Pancreas (tissue), 10 donors: ENCODE measurements around the gene NTHL1. TPM values are rescaled to one million over a fixed set of nuclear protein-coding genes. Genes with fewer than 3 reads are reported as not detected.

ENCODE experiments used
- ATAC-seq, 4 donors: fragments of 200-7000 bp; cut with Tn5 transposase; one replicate each; pipeline versions ENCODE4 v1.8.0 to v1.9.1; 2020; ENCODE audit warnings: mild to moderate bottlenecking in 4 of 4, moderate library complexity in 4 of 4
- DNase-seq, 6 donors: peaks; one replicate each; pipeline ENCODE4 v3.0.0-alpha.2; 2020
- FAIRE-seq: peaks from 2 replicates; lab custom pipeline; 2012; peaks lifted over from hg19 to GRCh38; lab: Jason Lieb, UNC
- H3K27ac ChIP-seq, 4 donors: fragments of 200-600 bp; sonication (generic); 1 replicate in 3 of 4; 2 replicates in 1 of 4; pipeline versions ENCODE4 v1.5.0 to v1.8.0; 2020
- H3K27me3 ChIP-seq, 4 donors: fragments of 200-600 bp; one replicate each; pipeline ENCODE4 v1.8.0; 2021
- H3K36me3 ChIP-seq, 3 donors: fragments of 200-600 bp; sonication (generic) in 1 of 3; one replicate each; pipeline versions ENCODE4 v1.5.0 to v1.8.0; 2020 to 2021
- H3K4me1 ChIP-seq, 3 donors: fragments of 200-600 bp; one replicate each; pipeline ENCODE4 v1.8.0; 2021
- H3K4me3 ChIP-seq, 4 donors: fragments of 200-600 bp; sonication (generic) in 2 of 4; one replicate each; pipeline versions ENCODE4 v1.5.0 to v1.8.0; 2020 to 2021
- H3K9me3 ChIP-seq, 4 donors: fragments of 200-600 bp; one replicate each; pipeline ENCODE4 v1.8.0; 2021
- WGBS, 2 donors: extraction: QIAGEN DNeasy Blood & Tissue Kit; methylation state at CpG; one replicate each; pipeline ENCODE4 v1.1.7; 2013; 5-methylcytosine and 5-hydroxymethylcytosine counted together
- intact Hi-C, 3 donors: fragments of 100-400 bp; cut with DNase I; formaldehyde crosslinking; loops; one replicate each; pipeline versions ENCODE4 v1.11.1 to v1.14.2; 2022
- polyA plus RNA-seq, 2 donors: library from polyadenylated mRNA; stranded (reverse); fragments of 200-250 nt; gene quantifications; one replicate each; pipeline ENCODE4 v1.2.3, GENCODE V29; 2013
- total RNA-seq, 6 donors: library from RNA; stranded (reverse); fragmentation: NEBNext Ultra II Directional in 4 of 6; extraction: Animal tissue kit (Norgen Biotek cat#: 25700) in 4 of 6; gene quantifications; one replicate each; pipeline versions ENCODE4 v1.2.1 to v1.2.4, GENCODE V29; 2021 to 2023
- TF ChIP-seq, protein P1 (sequence below), 4 donors: fragments of 200-600 bp; sonication (generic) in 3 of 4; IDR thresholded peaks; one replicate each; pipeline versions ENCODE4 v1.5.0 to v1.8.0; 2021; ENCODE audit warnings: antibody characterized with exemption in 4 of 4
- donor health status: healthy with polysubstance abuse.
- donor health status: DM: no; HTN: no; CAD: no; lungs with moderate emphysema.
- donor health status: DM: no; HTN: no; CAD: no.
- donor health status: control.
- donor health status: control.
- donor health status: Bipolar disorder and iron deficiency.
- donor health status: DM: yes; HTN: yes; CAD: no.
- donor health status: DM: no; HTN: no; CAD: no.
- donor health status: DM: no; HTN: no; CAD: no.
- donor health status: DM: yes; HTN: yes; CAD: no.

The NTHL1 gene
- total and polyA plus RNA-seq, 8 donors = 5.2 to 22.8 (median 8.9) TPM

DNA sequence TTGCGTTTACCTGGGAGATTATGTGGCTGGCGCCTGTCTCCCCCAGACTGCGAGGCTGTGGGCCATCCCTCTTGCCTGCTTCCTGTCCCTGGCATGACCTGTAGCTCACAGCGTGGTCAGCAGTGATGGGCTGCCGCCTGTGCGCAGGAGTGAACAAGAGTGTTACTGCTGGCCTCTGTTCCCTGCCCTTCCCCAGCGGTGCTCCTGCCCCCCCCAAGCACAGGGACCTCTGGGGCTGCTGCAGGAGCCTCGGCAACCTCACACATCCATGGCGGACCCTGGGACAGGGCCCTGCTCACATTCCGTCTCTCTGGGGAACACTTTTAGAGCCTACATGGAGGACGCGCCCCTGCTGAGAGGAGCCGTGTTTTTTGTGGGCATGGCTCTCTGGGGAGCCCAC is 10.8 kb upstream of the NTHL1 start:
- Histone ChIP-seq H3K27me3 (no peaks in the 10 kb centered on the region), H3K4me3 (no peak overlapping the region), H3K36me3 (peaks cover 0 to 23% (median 8%) of the 10 kb centered on the region in 3 donors), H3K9me3 (no peaks in the 10 kb centered on the region), H3K27ac (no peak overlapping the region), H3K4me1 (no peaks in the 10 kb centered on the region)
- 87 to 89% methylated on average over 13 of the region's 13 CpGs for WGBS, 2 donors
- FAIRE-seq (no peak), ATAC-seq (no peak), DNase-seq (peak in 2 of 6 donors; percentile 16 to 37)
- TF ChIP-seq, protein P1, sequence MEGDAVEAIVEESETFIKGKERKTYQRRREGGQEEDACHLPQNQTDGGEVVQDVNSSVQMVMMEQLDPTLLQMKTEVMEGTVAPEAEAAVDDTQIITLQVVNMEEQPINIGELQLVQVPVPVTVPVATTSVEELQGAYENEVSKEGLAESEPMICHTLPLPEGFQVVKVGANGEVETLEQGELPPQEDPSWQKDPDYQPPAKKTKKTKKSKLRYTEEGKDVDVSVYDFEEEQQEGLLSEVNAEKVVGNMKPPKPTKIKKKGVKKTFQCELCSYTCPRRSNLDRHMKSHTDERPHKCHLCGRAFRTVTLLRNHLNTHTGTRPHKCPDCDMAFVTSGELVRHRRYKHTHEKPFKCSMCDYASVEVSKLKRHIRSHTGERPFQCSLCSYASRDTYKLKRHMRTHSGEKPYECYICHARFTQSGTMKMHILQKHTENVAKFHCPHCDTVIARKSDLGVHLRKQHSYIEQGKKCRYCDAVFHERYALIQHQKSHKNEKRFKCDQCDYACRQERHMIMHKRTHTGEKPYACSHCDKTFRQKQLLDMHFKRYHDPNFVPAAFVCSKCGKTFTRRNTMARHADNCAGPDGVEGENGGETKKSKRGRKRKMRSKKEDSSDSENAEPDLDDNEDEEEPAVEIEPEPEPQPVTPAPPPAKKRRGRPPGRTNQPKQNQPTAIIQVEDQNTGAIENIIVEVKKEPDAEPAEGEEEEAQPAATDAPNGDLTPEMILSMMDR (IDR thresholded peaks at IDR 0.05) = no peak
- intact Hi-C loops = no loop called here

DNA sequence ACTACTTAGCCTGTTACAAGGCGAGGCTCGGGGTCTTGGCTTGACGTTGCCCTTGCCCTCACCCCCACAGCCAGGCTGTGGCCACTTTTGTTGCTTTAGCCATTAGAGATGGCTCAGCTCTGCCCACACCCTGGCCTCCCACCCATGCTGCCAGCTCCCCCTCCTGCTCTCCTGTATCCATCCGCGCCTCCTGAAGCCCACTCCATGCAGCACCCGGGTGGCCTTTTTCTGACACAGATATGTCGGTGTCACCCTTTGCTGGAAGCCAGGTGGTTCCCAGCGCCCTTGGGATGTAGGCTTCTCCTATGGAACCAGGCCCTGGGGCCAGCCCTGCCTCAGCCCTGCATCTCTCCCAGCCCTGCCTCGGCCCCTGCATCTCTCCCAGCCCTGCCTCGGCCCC is 9.8 kb upstream of the NTHL1 start:
- DNase-seq (peak in 2 of 6 donors; percentile 18 to 55), ATAC-seq (no peak), FAIRE-seq (no peak)
- no peaks in the 10 kb centered on the region for H3K4me1 ChIP-seq
- no peak overlapping the region for H3K27ac ChIP-seq
- H3K9me3 ChIP-seq = no peaks in the 10 kb centered on the region
- TF ChIP-seq, protein P1 (IDR thresholded peaks at IDR 0.05) = no peak
- H3K36me3 ChIP-seq = peaks cover 0 to 21% (median 8%) of the 10 kb centered on the region in 3 donors
- H3K4me3 ChIP-seq = no peak overlapping the region
- H3K27me3 ChIP-seq = no peaks in the 10 kb centered on the region
- 90 to 91% methylated on average over 9 to 10 of the region's 10 CpGs for WGBS, 2 donors
- intact Hi-C loops = no loop called here

DNA sequence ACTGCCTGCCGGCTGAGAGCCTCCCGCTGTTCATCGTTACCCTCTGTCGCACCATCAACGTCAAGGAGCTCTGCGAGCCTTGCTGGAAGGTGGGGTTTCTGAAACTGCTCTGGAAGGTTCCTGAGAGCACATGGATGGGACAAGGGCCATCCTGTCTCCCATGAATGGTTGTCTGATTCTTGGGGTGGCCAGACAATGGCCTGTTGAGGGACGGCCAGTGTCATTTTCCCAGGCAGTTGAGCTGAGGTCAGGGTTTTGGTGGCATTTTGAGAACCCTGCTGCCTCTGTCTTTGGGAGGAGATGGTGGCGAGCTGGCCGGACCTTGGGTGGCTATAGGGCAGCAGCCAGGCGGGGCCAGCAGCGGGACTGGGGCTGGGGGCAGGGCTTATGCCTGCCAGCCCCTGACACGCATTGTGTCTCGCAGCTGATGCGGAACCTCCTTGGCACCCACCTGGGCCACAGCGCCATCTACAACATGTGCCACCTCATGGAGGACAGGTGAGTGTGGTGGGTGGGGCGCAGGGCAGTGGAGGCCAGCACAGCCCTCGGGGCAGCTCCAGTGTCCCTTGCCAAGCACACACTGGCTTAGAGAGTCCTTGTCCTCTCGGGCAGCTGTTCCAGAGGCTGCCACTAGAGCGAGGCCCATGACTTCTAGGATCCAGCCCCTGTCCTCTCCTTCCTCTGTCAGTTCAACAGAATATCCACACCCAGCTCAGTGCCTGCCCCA is 9.2 kb upstream of the NTHL1 start:
- ATAC-seq (no peak), DNase-seq (peak in 2 of 6 donors; percentile 21 to 64), FAIRE-seq (no peak)
- H3K27me3 ChIP-seq = no peaks in the 10 kb centered on the region
- TF ChIP-seq, protein P1 (IDR thresholded peaks at IDR 0.05) = no peak
- no peak overlapping the region for H3K27ac ChIP-seq
- no peaks in the 10 kb centered on the region for H3K4me1 ChIP-seq
- H3K9me3 ChIP-seq = no peaks in the 10 kb centered on the region
- H3K4me3 ChIP-seq = no peak overlapping the region
- WGBS, 2 donors = 94 to 95% methylated on average over 19 of the region's 19 CpGs
- intact Hi-C loops = no loop called here
- H3K36me3 ChIP-seq = peaks cover 0 to 17% (median 8%) of the 10 kb centered on the region in 3 donors

DNA sequence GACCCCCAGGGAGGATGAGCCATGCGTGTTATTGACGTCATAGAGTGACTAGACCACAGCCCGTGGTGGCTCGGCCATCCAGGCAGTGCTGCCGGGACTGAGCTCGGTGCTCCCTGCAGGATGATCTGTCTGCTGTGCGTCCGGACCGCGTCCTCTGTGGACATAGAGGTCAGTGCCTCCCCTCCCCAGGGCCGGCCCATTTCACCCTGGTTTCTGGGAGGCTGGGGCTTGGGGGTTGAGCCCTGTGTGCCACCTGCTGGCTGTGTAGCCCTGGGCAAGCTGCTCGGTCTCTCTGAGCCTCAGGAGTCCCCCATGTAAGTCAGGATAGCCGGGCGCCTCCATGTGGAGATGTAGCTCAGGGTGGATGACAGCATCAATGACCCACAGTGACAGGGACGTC is 8.4 kb upstream of the NTHL1 start:
- intact Hi-C loops = no loop called here
- TF ChIP-seq, protein P1 (IDR thresholded peaks at IDR 0.05) = no peak
- WGBS, 2 donors = 86% methylated on average over 15 of the region's 15 CpGs
- DNase-seq (peak in 2 of 6 donors; percentile 33 to 66), ATAC-seq (no peak), FAIRE-seq (no peak)
- no peak overlapping the region for H3K4me3 ChIP-seq
- H3K36me3 ChIP-seq = peaks cover 0 to 17% (median 8%) of the 10 kb centered on the region in 3 donors
- no peak overlapping the region for H3K27ac ChIP-seq
- no peaks in the 10 kb centered on the region for H3K4me1 ChIP-seq
- no peaks in the 10 kb centered on the region for H3K9me3 ChIP-seq
- H3K27me3 ChIP-seq = no peaks in the 10 kb centered on the region
